ENCODE measurements around the gene CTSE. TPM values are rescaled to one million over a fixed set of nuclear protein-coding genes. Genes with fewer than 3 reads are reported as not detected.
"Not testable (repeated sequence)": the region's sequence is repeated elsewhere in the genome, so short reads cannot be mapped to it uniquely, and the experiment has no call there.

CTSE gene
- total and polyA plus RNA-seq, 9 of the 15 experiments (the other 6 are each of a cell fraction or from before 2014, with no cell fraction given), result 0.04 to 0.18 (median 0.09) TPM; not detected in 4

- DNase-seq (ENCODE audit: extremely low read depth in 1 of 4, low spot score in 3 of 4), result no peak
Observed at GRCh38 chr1:206065547-206066145, 42.0 kb upstream of the CTSE start.

GRCh38 chr1:206064501-206064900, 40.8 kb upstream of the CTSE start:
- intact Hi-C loops (cut with micrococcal nuclease); H3K9ac ChIP-seq (ENCODE audit: insufficient read depth in 1 of 2, low read depth in 2 of 2, low read length in 2 of 2); BruUV-seq (replicated peaks); FAIRE-seq; H3K79me2 ChIP-seq (ENCODE audit: control insufficient read depth, insufficient read depth, low read length); H3K27ac ChIP-seq (ENCODE audit: extremely low read depth, low read depth, low read length); H3K9me3 ChIP-seq (replicated peaks; ENCODE audit: control insufficient read depth, insufficient read depth, low read depth, low read length); H3K36me3 ChIP-seq (ENCODE audit: control insufficient read depth, insufficient read depth, low read length); POLR2A ChIA-PET; H3K4me2 ChIP-seq (ENCODE audit: insufficient read depth, low read length); ATAC-seq; H2AFZ ChIP-seq (ENCODE audit: low read depth, low read length); H3K9me1 ChIP-seq (ENCODE audit: control insufficient read depth, insufficient read depth, low read length); H3K4me3 ChIP-seq; in situ Hi-C loops (cut with MboI); CTCF ChIA-PET (ENCODE audit: low intra/inter-chr PET ratio); DNase-seq (ENCODE audit: extremely low read depth in 1 of 4, low spot score in 3 of 4): not testable (repeated sequence)
- Histone ChIP-seq H3K4me1 (replicated peaks in 1 of 2; ENCODE audit: control insufficient read depth in 2 of 2, insufficient read depth in 2 of 2, low read length in 2 of 2) (peaks cover 6 to 13% of the 10 kb centered on the region in 2 experiments; a peak in 4 of 5 replicates), H3K27me3 (ENCODE audit: control insufficient read depth in 2 of 2, insufficient read depth in 2 of 2, low read length in 2 of 2) (peaks cover 15 to 30% of the 10 kb centered on the region in 2 experiments), H4K20me1 (replicated peaks; ENCODE audit: control insufficient read depth, insufficient read depth, low read length) (0 out of 2 replicates have a peak, but pooled peaks cover 10% of the 10 kb centered on the region)
- 27% methylated on average over 5 of the region's 25 CpGs for WGBS (ENCODE audit: insufficient coverage, low coverage, missing lambda C conversion rate)

More at GRCh38 chr1:206065547-206066145, 42.0 kb upstream of the CTSE start:
- TF ChIP-seq MEIS2 (IDR thresholded peaks at IDR 0.05; ENCODE audit: partially characterized antibody), result no peak
- peak; percentile 74; the same call in 1 of the 2 replicates for TF ChIP-seq SPI1 (IDR thresholded peaks at IDR 0.05; ENCODE audit: borderline replicate concordance, low read depth, low read length)
- 0 out of 2 replicates have a peak, but pooled peaks have one; percentile 30 for TF ChIP-seq ZFX (CRISPR knock-in tag; IDR thresholded peaks at IDR 0.05)
- no peak for TF ChIP-seq SRSF9 (IDR thresholded peaks at IDR 0.05; ENCODE audit: borderline replicate concordance, low read depth, low read length)
- TF ChIP-seq ZKSCAN3 (CRISPR knock-in tag; IDR thresholded peaks at IDR 0.05), result no peak
- Histone ChIP-seq H3K9me1 (ENCODE audit: control insufficient read depth, insufficient read depth, low read length) (no peaks in the 10 kb centered on the region), H3K27ac (ENCODE audit: extremely low read depth, low read depth, low read length) (no peak overlapping the region), H3K9ac (ENCODE audit: insufficient read depth in 1 of 2, low read depth in 2 of 2, low read length in 2 of 2) (no peak overlapping the region), H4K20me1 (replicated peaks; ENCODE audit: control insufficient read depth, insufficient read depth, low read length) (0 out of 2 replicates have a peak, but pooled peaks cover 10% of the 10 kb centered on the region), H3K79me2 (ENCODE audit: control insufficient read depth, insufficient read depth, low read length) (no peaks in the 10 kb centered on the region), H2AFZ (ENCODE audit: low read depth, low read length) (no peak overlapping the region), H3K9me3 (replicated peaks; ENCODE audit: control insufficient read depth, insufficient read depth, low read depth, low read length) (0 out of 2 replicates have a peak, but pooled peaks cover 3% of the 10 kb centered on the region), H3K36me3 (ENCODE audit: control insufficient read depth, insufficient read depth, low read length) (no peaks in the 10 kb centered on the region), H3K4me1 (replicated peaks in 1 of 2; ENCODE audit: control insufficient read depth in 2 of 2, insufficient read depth in 2 of 2, low read length in 2 of 2) (peaks cover 6 to 13% of the 10 kb centered on the region in 2 experiments; a peak in 4 of 5 replicates), H3K4me2 (ENCODE audit: insufficient read depth, low read length) (no peak overlapping the region), H3K4me3 (no peak overlapping the region), H3K27me3 (ENCODE audit: control insufficient read depth in 2 of 2, insufficient read depth in 2 of 2, low read length in 2 of 2) (peaks cover 16 to 27% of the 10 kb centered on the region in 2 experiments)
- CTCF ChIA-PET (ENCODE audit: low intra/inter-chr PET ratio), result no interaction called here
- ATAC-seq (peak; percentile 18; the same call in 1 of the 3 replicates), FAIRE-seq (peak; percentile 6)
- in situ Hi-C loops (cut with MboI) (no loop called here), intact Hi-C loops (cut with micrococcal nuclease) (no loop called here)
- POLR2A ChIA-PET, result interaction anchor here (1.0 kb wide), 1 partner anchor 54 kb away, joined by 3 read pairs; no protein-coding TSS in a partner anchor
- no TSS peak for BruUV-seq (replicated peaks)
- WGBS (ENCODE audit: insufficient coverage, low coverage, missing lambda C conversion rate), result 2% methylated on average over 4 of the region's 4 CpGs

GRCh38 chr1:206064001-206064400, 40.3 kb upstream of the CTSE start:
- H3K36me3 ChIP-seq (ENCODE audit: control insufficient read depth, insufficient read depth, low read length); H3K9ac ChIP-seq (ENCODE audit: insufficient read depth in 1 of 2, low read depth in 2 of 2, low read length in 2 of 2); ATAC-seq; H2AFZ ChIP-seq (ENCODE audit: low read depth, low read length); H3K9me1 ChIP-seq (ENCODE audit: control insufficient read depth, insufficient read depth, low read length); FAIRE-seq; DNase-seq (ENCODE audit: extremely low read depth in 1 of 4, low spot score in 3 of 4); intact Hi-C loops (cut with micrococcal nuclease); H3K27ac ChIP-seq (ENCODE audit: extremely low read depth, low read depth, low read length); in situ Hi-C loops (cut with MboI); POLR2A ChIA-PET; CTCF ChIA-PET (ENCODE audit: low intra/inter-chr PET ratio); H3K4me2 ChIP-seq (ENCODE audit: insufficient read depth, low read length); H3K9me3 ChIP-seq (replicated peaks; ENCODE audit: control insufficient read depth, insufficient read depth, low read depth, low read length); H3K79me2 ChIP-seq (ENCODE audit: control insufficient read depth, insufficient read depth, low read length); BruUV-seq (replicated peaks); H3K4me3 ChIP-seq: not testable (repeated sequence)
- WGBS (ENCODE audit: insufficient coverage, low coverage, missing lambda C conversion rate), result no CpG with 5 or more reads among the region's 35 CpGs
- peaks cover 6 to 13% of the 10 kb centered on the region in 2 experiments; a peak in 4 of 5 replicates for H3K4me1 ChIP-seq (replicated peaks in 1 of 2; ENCODE audit: control insufficient read depth in 2 of 2, insufficient read depth in 2 of 2, low read length in 2 of 2)
- H3K27me3 ChIP-seq (ENCODE audit: control insufficient read depth in 2 of 2, insufficient read depth in 2 of 2, low read length in 2 of 2), result peaks cover 13 to 34% of the 10 kb centered on the region in 2 experiments
- H4K20me1 ChIP-seq (replicated peaks; ENCODE audit: control insufficient read depth, insufficient read depth, low read length), result 0 out of 2 replicates have a peak, but pooled peaks cover 10% of the 10 kb centered on the region
